ENCODE results near the gene MYO9B.

GRCh38 chr19:17192751-17193150, 117.2 kb downstream of the MYO9B start:
- TF ChIP-seq CTCF (IDR thresholded peaks at IDR 0.05): no peak
- TF ChIP-seq RAD21 (conservative IDR thresholded peaks at IDR 0.05 in 1 of 2, IDR thresholded peaks at IDR 0.05 in 1 of 2): no peak
- no peak for TF ChIP-seq BHLHE40 (IDR thresholded peaks at IDR 0.05; ENCODE audit: low read depth, low read length)
- TF ChIP-seq CEBPB (IDR thresholded peaks at IDR 0.05): no peak
- no peak for TF ChIP-seq REST (IDR thresholded peaks at IDR 0.05)
- TF ChIP-seq FOSL2 (IDR thresholded peaks at IDR 0.05): no peak
- TF ChIP-seq FOSL2 (CRISPR knock-in tag; IDR thresholded peaks at IDR 0.05): no peak
- TF ChIP-seq HDAC2 (IDR thresholded peaks at IDR 0.05): no peak
- TF ChIP-seq NR3C1 (IDR thresholded peaks at IDR 0.05): no peak
- no peak for TF ChIP-seq ELK1 (IDR thresholded peaks at IDR 0.05; ENCODE audit: low read depth, low read length)

Measured in A549 (cell line).